Psoas muscle (tissue), 8 donors: ENCODE measurements around the gene CCL14. TPM values are rescaled to one million over a fixed set of nuclear protein-coding genes. Genes with fewer than 3 reads are reported as not detected.
"Not testable (repeated sequence)": the region's sequence is repeated elsewhere in the genome, so short reads cannot be mapped to it uniquely, and the experiment has no call there.

Experiments
- ATAC-seq, 4 donors: fragments of 200-7000 bp; cut with Tn5 transposase; one replicate each; pipeline ENCODE4 v1.9.1; 2020; ENCODE audit warnings: moderate library complexity in 3 of 4, mild to moderate bottlenecking in 2 of 4
- DNase-seq, 2 donors: peaks; one replicate each; pipeline ENCODE4 v3.0.0-alpha.2; 2020
- H3K27ac ChIP-seq: fragments of 200-600 bp; one replicate; pipeline ENCODE4 v1.8.0; 2022
- H3K27me3 ChIP-seq, 3 donors: fragments of 200-600 bp in 1 of 3; one replicate each; pipeline versions ENCODE4 v1.6.1 to v1.8.0; 2013 to 2022; ENCODE audit warnings: low read length in 2 of 3, mild to moderate bottlenecking in 2 of 3, moderate library complexity in 1 of 3; ENCODE audit not compliant: insufficient read depth in 3 of 3
- H3K36me3 ChIP-seq, 2 donors: fragments of 200-600 bp in 1 of 2; one replicate each; pipeline versions ENCODE4 v1.6.1 to v1.8.0; 2013 to 2022; ENCODE audit warnings: low read depth in 1 of 2, mild to moderate bottlenecking in 1 of 2, moderate library complexity in 1 of 2; ENCODE audit not compliant: insufficient read depth in 1 of 2
- H3K4me1 ChIP-seq: fragments of 200-600 bp; one replicate; pipeline ENCODE4 v1.8.0; 2022
- H3K4me3 ChIP-seq: fragments of 200-600 bp; one replicate; pipeline ENCODE4 v1.8.0; 2022; ENCODE audit warnings: mild to moderate bottlenecking
- H3K9me3 ChIP-seq: fragments of 200-600 bp; one replicate; pipeline ENCODE4 v1.8.0; 2022
- CTCF ChIP-seq: fragments of 200-600 bp; IDR thresholded peaks from one replicate; pipeline ENCODE4 v1.8.0; 2022; ENCODE audit warnings: antibody characterized with exemption
- WGBS, 3 donors: extraction: QIAGEN DNeasy Blood & Tissue Kit; methylation state at CpG; one replicate each; pipeline versions ENCODE4 v1.1.6 to v1.1.7; 2013; 5-methylcytosine and 5-hydroxymethylcytosine counted together
- intact Hi-C, 2 donors: fragments of 100-400 bp; cut with DNase I; formaldehyde crosslinking; loops; one replicate each; pipeline versions ENCODE4 v1.11.0 to v1.14.2; 2022
- polyA plus RNA-seq, 3 donors: library from polyadenylated mRNA; stranded (reverse); fragments of 200-250 nt; gene quantifications; one replicate each; pipeline ENCODE4 v1.2.3, GENCODE V29; 2013
- total RNA-seq, 4 donors: library from RNA; stranded (reverse); fragmentation: NEBNext Ultra II Directional in 2 of 4; extraction: Animal tissue kit (Norgen Biotek cat#: 25700) in 2 of 4; gene quantifications; one replicate each; pipeline versions ENCODE4 v1.2.1 to v1.2.4, GENCODE V29; 2021 to 2023
- donor health status: healthy with polysubstance abuse.
- donor health status: DM: no; HTN: no; CAD: no; lungs with moderate emphysema.
- donor health status: Bipolar disorder and iron deficiency.
- donor health status: healthy.
- donor health status: DM: yes; HTN: yes; CAD: no.
- donor health status: DM: no; HTN: no; CAD: no.
- donor health status: DM: no; HTN: no; CAD: no.
- donor health status: DM: yes; HTN: yes; CAD: no.

Gene CCL14
- total and polyA plus RNA-seq, 7 donors, result 4.2 to 42.2 (median 12.7) TPM

DNA sequence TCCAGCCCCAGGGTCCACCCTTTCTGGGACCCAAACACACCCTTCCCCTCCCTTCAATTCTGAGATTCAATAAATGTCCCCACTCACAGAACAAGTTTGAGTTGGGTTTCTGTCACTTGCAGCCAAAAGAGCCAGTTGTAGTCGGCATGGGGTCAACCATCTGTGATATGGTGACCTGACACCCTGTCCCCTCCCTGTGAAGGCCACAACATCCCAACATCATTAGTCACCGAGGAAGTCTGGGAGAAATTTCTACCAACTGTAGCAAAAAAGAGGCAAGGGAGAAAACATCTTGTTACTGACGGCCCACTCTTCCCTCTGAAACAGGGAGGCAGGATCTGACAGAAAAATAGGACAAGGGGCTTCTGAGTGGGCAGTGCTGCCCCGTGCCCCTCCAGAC lies 42.4 kb downstream of the CCL14 start:
- TF ChIP-seq CTCF, result no peak
- ATAC-seq (no peak), DNase-seq (no peak)
- Histone ChIP-seq H3K27ac (no peak overlapping the region), H3K27me3 (peaks cover 0 to 2% (median 0%) of the 10 kb centered on the region in 3 donors), H3K4me1 (no peaks in the 10 kb centered on the region), H3K4me3 (no peak overlapping the region), H3K36me3 (no peaks in the 10 kb centered on the region), H3K9me3 (no peaks in the 10 kb centered on the region)
- 59 to 77% (median 67%) methylated on average over 4 of the region's 4 CpGs for WGBS, 3 donors
- intact Hi-C loops, result no loop called here

- peaks cover 0 to 2% (median 0%) of the 10 kb centered on the region in 3 donors for H3K27me3 ChIP-seq
- H3K4me3 ChIP-seq, result no peak within 1 kb of the TSS
- DNase-seq (no peak), ATAC-seq (no peak)
- no peaks in the 10 kb centered on the region for H3K4me1 ChIP-seq
- H3K9me3 ChIP-seq, result no peaks in the 10 kb centered on the region
- intact Hi-C loops, result no loop called here
- no peak for TF ChIP-seq CTCF
- H3K27ac ChIP-seq, result no peak within 1 kb of the TSS
- WGBS, 3 donors, result 27 to 47% (median 39%) methylated on average over 2 of the region's 2 CpGs
- H3K36me3 ChIP-seq, result no peaks in the 10 kb centered on the region
These were observed 43.0 kb downstream of the CCL14 start, which contains the start of gene LYZL6 for GRCh38 chr17:35943537-35943936. TSS of gene LYZL6 (minus strand) at chr17:35943713. CDS start at chr17:35939356, 4,357 bp downstream.

- H3K9me3 ChIP-seq, result no peaks in the 10 kb centered on the region
- WGBS, 3 donors, result 45 to 57% (median 56%) methylated on average over 9 of the region's 9 CpGs
- H3K4me3 ChIP-seq, result no peak overlapping the region
- TF ChIP-seq CTCF, result no peak
- intact Hi-C loops, result no loop called here
- peaks cover 0 to 2% (median 0%) of the 10 kb centered on the region in 3 donors for H3K27me3 ChIP-seq
- ATAC-seq, result no peak
- no peak for DNase-seq
- no peaks in the 10 kb centered on the region for H3K4me1 ChIP-seq
- no peaks in the 10 kb centered on the region for H3K36me3 ChIP-seq
- no peak overlapping the region for H3K27ac ChIP-seq
These were observed 43.8 kb downstream of the CCL14 start for GRCh38 chr17:35942588-35943186.

- H3K9me3 ChIP-seq, ATAC-seq, H3K4me3 ChIP-seq, H3K4me1 ChIP-seq, H3K27me3 ChIP-seq, H3K27ac ChIP-seq, H3K36me3 ChIP-seq, DNase-seq, intact Hi-C loops: not testable (repeated sequence)
- WGBS, 3 donors, result 91 to 100% (median 100%) methylated on average over 3 of the region's 3 CpGs
These were observed 48.0 kb downstream of the CCL14 start for GRCh38 chr17:35938492-35938891.

GRCh38 chr17:35936063-35936462 lies 50.5 kb downstream of the CCL14 start:
- H3K4me3 ChIP-seq, result no peak overlapping the region
- 88 to 93% (median 90%) methylated on average over 5 of the region's 5 CpGs for WGBS, 3 donors
- TF ChIP-seq CTCF, result no peak
- intact Hi-C loops, result no loop called here
- no peaks in the 10 kb centered on the region for H3K4me1 ChIP-seq
- peaks cover 0 to 4% (median 0%) of the 10 kb centered on the region in 3 donors for H3K27me3 ChIP-seq
- H3K9me3 ChIP-seq, result no peaks in the 10 kb centered on the region
- ATAC-seq (no peak), DNase-seq (no peak)
- no peaks in the 10 kb centered on the region for H3K36me3 ChIP-seq
- no peak overlapping the region for H3K27ac ChIP-seq
